HL-60 (cell line): ENCODE data around the gene PPP4R3B.

Experiments used
- DNase-seq, 2 experiments: peaks; one replicate each; pipeline ENCODE4 v3.0.0-alpha.2; 2010 to 2020; ENCODE audit warnings: low read depth in 1 of 2, low spot score in 1 of 2
- H3K27ac ChIP-seq: fragments of 250-450 bp; sonication (Bioruptor Pico); replicated peaks from 2 replicates; pipeline ENCODE4 v1.5.1; 2020; ENCODE audit warnings: mild to moderate bottlenecking, moderate library complexity
- H3K27me3 ChIP-seq: fragments of 250-450 bp; sonication (Bioruptor Pico); 2 replicates; pipeline ENCODE4 v1.5.1; 2021; ENCODE audit warnings: mild to moderate bottlenecking, moderate library complexity; ENCODE audit not compliant: insufficient read depth, poor library complexity, severe bottlenecking
- H3K4me3 ChIP-seq: replicated peaks from 2 replicates; pipeline ENCODE4 v1.5.1; 2011; ENCODE audit warnings: mild to moderate bottlenecking, control low read depth, low read length; ENCODE audit not compliant: insufficient read depth
- CTCF ChIP-seq: IDR thresholded peaks from one replicate; pipeline ENCODE4 v1.5.1; 2011; ENCODE audit warnings: low read length, control low read depth, inconsistent platforms; ENCODE audit not compliant: insufficient read depth
- GABPA ChIP-seq: IDR thresholded peaks from 2 replicates; pipeline ENCODE4 v1.6.1; 2012; ENCODE audit warnings: low read depth
- POLR2AphosphoS5 ChIP-seq: IDR thresholded peaks from 2 replicates; pipeline ENCODE4 v1.6.1; 2012; ENCODE audit warnings: low read depth
- SPI1 ChIP-seq: IDR thresholded peaks from 2 replicates; pipeline ENCODE4 v1.6.1; 2012; ENCODE audit warnings: low read depth, mild to moderate bottlenecking, borderline replicate concordance
- TF ChIP-seq, protein P1 (sequence below): IDR thresholded peaks from 2 replicates; pipeline ENCODE4 v1.6.1; 2012; ENCODE audit warnings: low read depth; ENCODE audit not compliant: insufficient replicate concordance

PPP4R3B gene

GRCh38 chr2:55511508-55512124 lies 105.8 kb downstream of the PPP4R3B start:
- no peak overlapping the region for H3K4me3 ChIP-seq
- no peaks in the 10 kb centered on the region for H3K27me3 ChIP-seq
- no peak for DNase-seq
- TF ChIP-seq GABPA (no peak), CTCF (no peak), POLR2AphosphoS5 (no peak), SPI1 (no peak)
- TF ChIP-seq, protein P1, sequence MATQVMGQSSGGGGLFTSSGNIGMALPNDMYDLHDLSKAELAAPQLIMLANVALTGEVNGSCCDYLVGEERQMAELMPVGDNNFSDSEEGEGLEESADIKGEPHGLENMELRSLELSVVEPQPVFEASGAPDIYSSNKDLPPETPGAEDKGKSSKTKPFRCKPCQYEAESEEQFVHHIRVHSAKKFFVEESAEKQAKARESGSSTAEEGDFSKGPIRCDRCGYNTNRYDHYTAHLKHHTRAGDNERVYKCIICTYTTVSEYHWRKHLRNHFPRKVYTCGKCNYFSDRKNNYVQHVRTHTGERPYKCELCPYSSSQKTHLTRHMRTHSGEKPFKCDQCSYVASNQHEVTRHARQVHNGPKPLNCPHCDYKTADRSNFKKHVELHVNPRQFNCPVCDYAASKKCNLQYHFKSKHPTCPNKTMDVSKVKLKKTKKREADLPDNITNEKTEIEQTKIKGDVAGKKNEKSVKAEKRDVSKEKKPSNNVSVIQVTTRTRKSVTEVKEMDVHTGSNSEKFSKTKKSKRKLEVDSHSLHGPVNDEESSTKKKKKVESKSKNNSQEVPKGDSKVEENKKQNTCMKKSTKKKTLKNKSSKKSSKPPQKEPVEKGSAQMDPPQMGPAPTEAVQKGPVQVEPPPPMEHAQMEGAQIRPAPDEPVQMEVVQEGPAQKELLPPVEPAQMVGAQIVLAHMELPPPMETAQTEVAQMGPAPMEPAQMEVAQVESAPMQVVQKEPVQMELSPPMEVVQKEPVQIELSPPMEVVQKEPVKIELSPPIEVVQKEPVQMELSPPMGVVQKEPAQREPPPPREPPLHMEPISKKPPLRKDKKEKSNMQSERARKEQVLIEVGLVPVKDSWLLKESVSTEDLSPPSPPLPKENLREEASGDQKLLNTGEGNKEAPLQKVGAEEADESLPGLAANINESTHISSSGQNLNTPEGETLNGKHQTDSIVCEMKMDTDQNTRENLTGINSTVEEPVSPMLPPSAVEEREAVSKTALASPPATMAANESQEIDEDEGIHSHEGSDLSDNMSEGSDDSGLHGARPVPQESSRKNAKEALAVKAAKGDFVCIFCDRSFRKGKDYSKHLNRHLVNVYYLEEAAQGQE: no peak
- H3K27ac ChIP-seq: no peak overlapping the region

DNA sequence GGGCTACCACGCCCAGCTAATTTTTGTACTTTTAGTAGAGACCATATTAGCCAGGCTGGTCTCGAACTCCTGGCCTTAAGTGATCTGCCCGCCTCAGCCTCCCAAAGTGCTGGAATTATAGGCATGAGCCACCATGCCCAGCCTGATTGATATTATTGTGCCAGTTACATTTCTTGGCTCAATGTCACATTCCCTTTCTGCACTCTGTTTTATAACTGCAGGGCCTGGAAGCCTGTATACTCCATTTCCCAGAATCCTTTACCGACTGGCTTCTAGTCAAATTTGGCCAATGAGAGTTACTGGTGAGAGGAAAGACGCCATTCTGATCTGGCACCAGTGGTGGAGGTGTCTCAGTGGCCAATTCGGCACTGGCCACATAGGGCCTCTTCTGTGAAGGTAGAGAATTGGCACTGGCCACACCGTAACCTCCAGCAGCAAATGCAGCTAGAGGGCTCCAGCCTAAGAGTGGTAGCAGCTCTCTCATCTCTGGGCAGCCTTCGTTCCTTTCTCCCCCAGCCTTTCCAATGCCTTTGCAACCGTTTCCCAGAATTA lies 114.8 kb downstream of the PPP4R3B start:
- no peak for TF ChIP-seq GABPA
- TF ChIP-seq SPI1: no peak
- no peak for TF ChIP-seq CTCF
- TF ChIP-seq, protein P1: no peak
- Histone ChIP-seq H3K27ac (no peak overlapping the region), H3K27me3 (no peaks in the 10 kb centered on the region), H3K4me3 (no peak overlapping the region)
- no peak for DNase-seq

GRCh38 chr2:55500025-55500424 lies 117.4 kb downstream of the PPP4R3B start:
- no peak overlapping the region for H3K27ac ChIP-seq
- H3K4me3 ChIP-seq: no peak overlapping the region
- DNase-seq: no peak
- H3K27me3 ChIP-seq: no peaks in the 10 kb centered on the region
- no peak for TF ChIP-seq GABPA
- no peak for TF ChIP-seq POLR2AphosphoS5
- no peak for TF ChIP-seq CTCF
- TF ChIP-seq, protein P1: no peak
- no peak for TF ChIP-seq SPI1
